22Rv1 (cell line): ENCODE measurements around the gene NUP58.

Experiments used
- CTCF ChIP-seq: fragments of 450-650 bp; IDR thresholded peaks from 2 replicates; pipeline ENCODE4 v1.5.1; 2017; ENCODE audit warnings: mild to moderate bottlenecking
- ZFX ChIP-seq: fragments of 450-650 bp; IDR thresholded peaks from 2 replicates; pipeline ENCODE4 v1.6.1; 2017; ENCODE audit warnings: antibody characterized with exemption, borderline replicate concordance

GRCh38 chr13:25391932-25392331, 90.5 kb downstream of the NUP58 start:
- no peak for TF ChIP-seq CTCF
- no peak for TF ChIP-seq ZFX
